Adipocyte (in vitro differentiated cells): ENCODE data around the gene CLSTN2.

Experiments used
- DNase-seq: peaks from one replicate; pipeline ENCODE4 v3.0.0-alpha.2; 2015; ENCODE audit warnings: low read depth
- H3K27me3 ChIP-seq: replicated peaks from 2 replicates; pipeline ENCODE4 v1.7.0; 2013; ENCODE audit warnings: mild to moderate bottlenecking, low read length, moderate library complexity; ENCODE audit not compliant: control insufficient read depth, insufficient read depth
- H3K36me3 ChIP-seq: 2 replicates; pipeline ENCODE4 v1.7.0; 2013; ENCODE audit warnings: low read length, mild to moderate bottlenecking, moderate library complexity; ENCODE audit not compliant: control insufficient read depth, insufficient read depth, severe bottlenecking
- H3K4me1 ChIP-seq: 2 replicates; pipeline ENCODE4 v1.7.0; 2013; ENCODE audit warnings: mild to moderate bottlenecking, low read length, moderate library complexity; ENCODE audit not compliant: control insufficient read depth, insufficient read depth
- H3K4me3 ChIP-seq: 2 replicates; pipeline ENCODE4 v1.7.0; 2013; ENCODE audit warnings: mild to moderate bottlenecking, low read length, moderate library complexity
- H3K9ac ChIP-seq: 2 replicates; pipeline ENCODE4 v1.7.0; 2013; ENCODE audit warnings: mild to moderate bottlenecking, low read length, moderate library complexity
- H3K9me3 ChIP-seq: 2 replicates; pipeline ENCODE4 v1.7.0; 2013; ENCODE audit warnings: mild to moderate bottlenecking, low read length, moderate library complexity; ENCODE audit not compliant: control insufficient read depth

The CLSTN2 gene

DNA sequence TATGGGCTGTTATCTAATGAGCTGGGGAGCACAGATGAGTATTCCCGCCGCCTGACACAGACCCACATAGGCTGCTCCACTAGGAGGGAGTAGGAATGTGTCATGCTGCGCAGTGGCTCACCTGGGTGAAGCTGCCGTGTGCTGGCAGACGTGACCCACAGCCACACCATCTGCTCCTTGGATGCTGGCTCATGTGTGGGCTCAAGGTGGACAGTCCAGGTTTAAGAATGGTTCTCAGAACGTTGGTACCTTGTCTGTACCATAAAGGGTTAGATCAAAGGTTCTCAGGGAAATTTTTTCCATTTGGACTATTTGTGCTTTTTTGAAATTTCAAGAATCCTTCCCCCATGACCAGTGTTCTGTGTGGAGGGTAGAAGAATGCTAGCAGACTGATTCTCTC lies 403.9 kb downstream of the CLSTN2 start:
- DNase-seq, result no peak
- peaks cover 5% of the 10 kb centered on the region for H3K4me1 ChIP-seq
- H3K36me3 ChIP-seq, result no peaks in the 10 kb centered on the region
- H3K9ac ChIP-seq, result no peak overlapping the region
- H3K9me3 ChIP-seq, result peaks cover 12% of the 10 kb centered on the region
- H3K27me3 ChIP-seq, result peaks cover 13% of the 10 kb centered on the region
- H3K4me3 ChIP-seq, result no peak overlapping the region

DNA sequence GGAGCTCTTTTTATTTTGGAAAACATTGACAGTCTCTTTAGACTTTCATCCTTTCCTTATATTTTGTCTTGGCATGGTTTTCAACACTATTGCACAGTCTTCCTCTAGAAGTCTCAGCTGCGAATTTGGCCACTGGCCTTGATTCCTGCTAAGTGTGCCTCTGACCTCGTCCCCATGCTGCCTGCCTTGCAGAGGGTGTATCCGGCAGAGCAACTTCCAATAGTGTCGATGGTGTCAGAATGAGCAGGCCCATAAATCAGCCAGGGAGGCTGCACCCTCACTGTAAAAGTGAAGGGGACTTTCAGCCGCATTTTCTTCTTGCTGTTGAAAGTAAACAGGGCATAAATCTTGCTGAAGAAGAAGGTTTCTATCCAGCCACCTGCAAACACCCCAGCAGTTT lies 406.2 kb downstream of the CLSTN2 start:
- Histone ChIP-seq H3K36me3 (no peaks in the 10 kb centered on the region), H3K4me3 (no peak overlapping the region), H3K9ac (no peak overlapping the region), H3K9me3 (peaks cover 12% of the 10 kb centered on the region), H3K4me1 (peaks cover 5% of the 10 kb centered on the region), H3K27me3 (no peaks in the 10 kb centered on the region)
- no peak for DNase-seq

DNA sequence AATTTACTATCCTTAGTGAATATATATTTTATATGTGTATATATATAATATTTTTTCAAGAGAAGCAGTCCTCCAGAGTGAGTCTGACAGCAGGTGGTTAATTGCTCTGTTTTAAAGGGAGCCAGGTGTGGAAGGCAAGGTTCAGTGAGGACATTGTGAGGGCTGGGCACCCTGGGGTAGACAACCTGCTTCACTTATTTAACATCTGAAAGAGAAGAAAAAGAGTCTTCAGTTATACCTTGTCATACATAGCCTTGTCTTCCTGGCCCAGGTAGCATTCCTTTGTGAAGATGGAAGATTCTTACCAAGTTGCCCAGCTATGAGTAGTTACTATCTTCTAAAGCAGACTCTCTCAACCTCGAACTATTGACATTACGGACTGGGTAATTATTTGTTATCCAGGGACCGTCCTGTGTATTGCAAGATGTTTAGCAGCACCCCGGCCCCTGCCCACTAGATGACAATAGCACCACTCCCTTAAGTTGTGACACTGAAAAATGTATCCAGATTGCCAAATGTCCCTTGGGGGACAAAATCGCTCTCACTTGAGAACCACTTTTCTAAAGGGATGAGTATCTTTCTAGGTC lies 406.9 kb downstream of the CLSTN2 start:
- no peak for DNase-seq
- no peak overlapping the region for H3K4me3 ChIP-seq
- no peaks in the 10 kb centered on the region for H3K27me3 ChIP-seq
- no peak overlapping the region for H3K9ac ChIP-seq
- peaks cover 5% of the 10 kb centered on the region for H3K4me1 ChIP-seq
- peaks cover 12% of the 10 kb centered on the region for H3K9me3 ChIP-seq
- no peaks in the 10 kb centered on the region for H3K36me3 ChIP-seq

DNA sequence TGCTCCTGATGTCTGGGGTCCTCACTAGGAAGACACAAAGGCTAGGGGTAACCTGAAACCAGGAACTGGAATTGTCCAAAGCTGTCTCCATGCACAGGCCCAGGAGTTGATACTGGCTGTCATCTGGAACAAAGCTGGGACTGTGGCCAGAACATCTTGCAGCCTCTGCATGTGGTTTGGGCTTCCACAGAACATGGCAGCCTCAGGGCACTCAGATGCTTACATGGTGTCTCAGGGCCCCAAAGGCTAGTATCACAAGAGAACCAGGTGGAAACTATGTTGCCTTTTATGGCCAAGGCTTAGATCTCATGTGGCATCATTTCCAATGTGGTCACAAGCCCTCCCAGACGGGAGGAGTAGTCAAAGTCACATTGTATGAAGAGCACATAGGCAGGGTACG lies 407.7 kb downstream of the CLSTN2 start:
- peaks cover 5% of the 10 kb centered on the region for H3K4me1 ChIP-seq
- no peaks in the 10 kb centered on the region for H3K27me3 ChIP-seq
- peaks cover 12% of the 10 kb centered on the region for H3K9me3 ChIP-seq
- no peak overlapping the region for H3K9ac ChIP-seq
- no peaks in the 10 kb centered on the region for H3K36me3 ChIP-seq
- H3K4me3 ChIP-seq, result no peak overlapping the region
- no peak for DNase-seq

DNA sequence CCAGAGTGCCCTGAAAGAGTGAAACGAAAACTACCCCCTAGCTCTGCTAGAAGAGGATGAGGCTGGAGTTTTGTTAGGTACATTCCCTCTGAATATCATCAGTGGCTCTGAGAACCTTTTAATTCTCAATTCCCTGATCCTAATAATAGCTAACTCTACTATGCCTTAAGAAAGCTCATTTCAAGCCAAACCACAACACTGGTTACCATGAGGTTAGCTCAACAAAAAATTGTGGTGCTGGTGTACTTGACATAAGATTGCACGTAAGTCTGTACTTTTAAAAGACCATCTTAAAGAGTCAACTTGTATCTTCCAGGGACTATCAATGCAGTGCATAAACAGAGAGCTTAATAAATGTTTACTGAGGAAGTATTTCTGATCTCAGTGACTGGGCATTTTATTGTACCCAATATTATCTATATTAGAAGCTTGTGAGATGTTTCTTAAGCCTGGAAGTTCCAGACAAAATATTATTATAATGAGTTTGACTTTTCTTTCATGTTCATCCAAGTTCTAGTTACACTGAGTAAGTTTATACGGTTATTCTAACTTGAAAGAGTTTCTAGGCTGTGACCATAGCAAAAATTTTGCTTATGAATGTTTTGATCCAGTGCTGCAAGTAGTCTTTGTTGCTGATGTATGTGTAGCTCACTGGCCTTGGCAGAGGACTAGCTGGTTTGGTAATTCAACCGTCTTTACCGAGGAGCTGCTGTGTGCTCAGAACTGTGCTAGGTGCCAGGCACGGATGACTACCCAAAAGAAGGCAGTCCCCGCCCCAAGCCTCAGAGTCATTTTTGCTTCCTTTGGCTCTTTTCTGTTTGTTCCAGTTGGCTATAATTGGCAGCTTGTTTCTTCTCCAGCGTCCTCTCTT lies 408.5 kb downstream of the CLSTN2 start:
- H3K4me3 ChIP-seq, result no peak overlapping the region
- no peaks in the 10 kb centered on the region for H3K27me3 ChIP-seq
- peaks cover 12% of the 10 kb centered on the region for H3K9me3 ChIP-seq
- no peak for DNase-seq
- no peaks in the 10 kb centered on the region for H3K36me3 ChIP-seq
- H3K4me1 ChIP-seq, result peaks cover 5% of the 10 kb centered on the region
- H3K9ac ChIP-seq, result no peak overlapping the region

DNA sequence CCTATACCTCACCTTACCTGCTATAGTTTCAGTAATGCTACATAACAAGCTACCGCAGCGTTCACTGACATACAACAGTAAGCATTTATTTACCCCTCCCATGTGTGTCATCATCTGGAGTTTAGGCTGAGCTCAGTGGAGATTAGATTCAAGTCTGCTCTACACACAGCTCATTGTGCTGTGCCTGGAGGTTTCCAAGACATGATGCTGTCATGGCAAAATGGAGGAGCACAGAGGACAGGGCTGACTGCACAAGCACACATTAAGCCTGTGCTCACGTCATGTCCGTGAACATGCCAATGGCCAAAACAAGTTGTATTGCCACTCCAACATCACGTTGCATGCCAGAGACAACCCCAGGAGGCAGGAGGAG lies 409.1 kb downstream of the CLSTN2 start:
- H3K4me1 ChIP-seq, result peaks cover 5% of the 10 kb centered on the region
- H3K27me3 ChIP-seq, result no peaks in the 10 kb centered on the region
- H3K4me3 ChIP-seq, result no peak overlapping the region
- no peak for DNase-seq
- no peak overlapping the region for H3K9ac ChIP-seq
- no peaks in the 10 kb centered on the region for H3K36me3 ChIP-seq
- peaks cover 12% of the 10 kb centered on the region for H3K9me3 ChIP-seq

DNA sequence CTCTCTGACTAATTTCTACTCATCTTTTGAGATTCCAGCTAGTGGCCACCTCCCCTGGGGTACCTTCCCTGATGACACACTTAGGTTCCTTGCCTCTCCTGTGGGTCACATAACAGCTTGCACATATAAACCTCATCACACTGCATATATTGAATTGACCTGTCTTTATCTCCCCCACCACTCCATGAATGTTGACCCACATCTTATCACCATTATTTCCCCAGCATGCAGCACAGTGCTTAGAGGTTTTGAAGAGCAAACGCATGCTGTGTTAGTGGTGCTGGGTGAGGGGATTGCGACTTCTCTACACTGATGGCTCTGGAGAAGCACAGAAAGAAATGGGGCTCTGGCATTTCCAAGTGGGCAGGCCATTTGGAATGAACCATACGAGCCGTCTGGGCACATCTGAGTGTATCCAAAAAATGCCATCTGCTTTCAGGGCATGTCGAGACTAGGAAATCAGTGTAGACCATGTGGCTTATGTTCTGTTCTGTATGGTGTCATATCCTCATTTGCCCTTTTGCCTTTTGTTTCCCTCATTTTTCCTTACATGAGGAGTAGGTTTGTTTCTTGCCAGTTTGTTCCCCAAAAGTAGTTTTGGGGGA lies 409.7 kb downstream of the CLSTN2 start:
- no peaks in the 10 kb centered on the region for H3K36me3 ChIP-seq

DNA sequence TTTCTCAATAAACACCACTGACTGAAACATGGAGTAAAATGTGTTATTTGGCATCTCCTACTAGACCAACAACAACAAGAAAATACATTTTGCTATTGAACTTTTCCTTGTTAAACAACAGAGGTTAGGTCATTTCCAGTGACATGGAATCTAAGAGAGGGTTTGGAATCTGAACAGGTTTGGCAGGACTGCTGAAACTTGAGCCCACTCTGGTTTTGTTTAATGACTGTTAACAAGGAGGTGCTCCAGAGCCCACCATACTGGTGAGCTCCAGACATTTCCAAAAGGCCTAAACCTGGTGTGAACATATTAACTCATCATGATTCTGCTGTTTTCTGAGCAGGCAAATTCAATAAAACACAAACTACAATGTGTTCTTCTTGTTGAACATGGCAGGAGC lies 412.2 kb downstream of the CLSTN2 start:
- H3K9me3 ChIP-seq, result peaks cover 11% of the 10 kb centered on the region
- no peak for DNase-seq
- H3K9ac ChIP-seq, result no peak overlapping the region
- no peak overlapping the region for H3K4me3 ChIP-seq
- H3K36me3 ChIP-seq, result no peaks in the 10 kb centered on the region
- no peaks in the 10 kb centered on the region for H3K4me1 ChIP-seq
- H3K27me3 ChIP-seq, result no peaks in the 10 kb centered on the region

More for the DNA sequence above, 409.7 kb downstream of the CLSTN2 start:
- no peak overlapping the region for H3K4me3 ChIP-seq
- no peak for DNase-seq
- peaks cover 12% of the 10 kb centered on the region for H3K9me3 ChIP-seq
- peaks cover 5% of the 10 kb centered on the region for H3K4me1 ChIP-seq
- no peak overlapping the region for H3K9ac ChIP-seq
- H3K27me3 ChIP-seq, result no peaks in the 10 kb centered on the region

DNA sequence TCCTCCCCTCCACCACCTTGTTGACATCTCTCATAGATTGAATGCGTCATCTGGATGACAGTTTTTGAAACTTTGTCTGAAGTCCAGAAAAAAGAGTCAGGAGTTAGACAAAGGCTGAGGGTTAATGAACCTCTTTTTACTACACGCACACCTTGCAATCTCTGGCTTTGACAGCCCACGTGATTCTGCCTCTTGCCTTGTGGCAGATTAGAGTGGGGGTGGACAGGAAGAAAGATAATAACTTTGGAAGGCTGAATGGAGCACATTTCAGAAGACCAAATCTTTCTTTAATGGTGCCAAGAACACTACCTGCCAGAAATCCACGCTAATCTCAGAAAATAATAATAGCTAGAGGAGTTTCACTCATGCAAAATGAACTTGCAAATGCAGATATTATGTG lies 415.0 kb downstream of the CLSTN2 start:
- Histone ChIP-seq H3K9me3 (no peaks in the 10 kb centered on the region), H3K9ac (no peak overlapping the region), H3K36me3 (no peaks in the 10 kb centered on the region), H3K4me3 (no peak overlapping the region), H3K4me1 (no peaks in the 10 kb centered on the region), H3K27me3 (no peaks in the 10 kb centered on the region)
- no peak for DNase-seq

DNA sequence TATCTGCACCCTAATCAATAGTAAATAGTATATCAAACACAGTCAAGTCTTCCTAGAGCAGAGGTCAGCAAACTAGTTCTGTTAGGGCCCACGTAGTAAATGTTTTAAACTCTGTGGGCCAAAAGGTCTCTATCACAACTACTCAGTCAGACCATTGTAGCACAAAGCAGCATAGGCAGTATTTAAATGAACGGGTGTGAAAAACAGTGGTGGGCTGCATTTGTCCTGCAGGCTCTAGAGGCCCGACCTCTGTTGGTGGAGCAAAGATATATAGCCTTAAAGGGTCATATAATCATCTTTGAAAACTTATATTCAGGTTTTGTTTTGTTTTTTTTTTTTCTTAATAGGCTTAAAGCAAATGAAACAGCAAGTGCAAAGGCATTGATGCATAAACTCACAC lies 416.5 kb downstream of the CLSTN2 start:
- H3K27me3 ChIP-seq, result no peaks in the 10 kb centered on the region
- DNase-seq, result no peak
- no peak overlapping the region for H3K4me3 ChIP-seq
- no peaks in the 10 kb centered on the region for H3K9me3 ChIP-seq
- no peak overlapping the region for H3K9ac ChIP-seq
- no peaks in the 10 kb centered on the region for H3K36me3 ChIP-seq
- H3K4me1 ChIP-seq, result no peaks in the 10 kb centered on the region

DNA sequence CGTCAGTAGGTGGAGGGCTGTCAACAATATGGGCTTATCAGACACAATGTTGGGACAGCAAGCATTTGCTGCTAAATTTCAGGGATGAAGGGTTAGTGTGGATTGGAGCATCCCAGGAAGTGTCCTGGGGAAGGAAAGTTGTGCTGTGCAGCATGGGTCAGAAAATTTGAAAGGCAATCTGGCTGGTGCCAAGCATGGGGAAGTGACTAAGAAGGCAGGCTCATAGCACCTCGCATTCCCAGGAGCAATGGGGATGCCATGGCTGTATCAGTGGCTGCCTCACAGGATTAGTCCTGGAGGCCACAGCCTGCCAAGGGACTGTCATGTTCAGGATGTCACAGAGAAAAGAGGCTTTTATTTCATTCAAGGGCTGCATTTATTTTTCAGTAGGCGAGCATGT lies 420.5 kb downstream of the CLSTN2 start:
- H3K4me1 ChIP-seq, result no peaks in the 10 kb centered on the region
- H3K4me3 ChIP-seq, result no peak overlapping the region
- no peaks in the 10 kb centered on the region for H3K9me3 ChIP-seq
- no peak overlapping the region for H3K9ac ChIP-seq
- H3K27me3 ChIP-seq, result peaks cover 15% of the 10 kb centered on the region
- no peaks in the 10 kb centered on the region for H3K36me3 ChIP-seq
- DNase-seq, result no peak
